GM21447 (cell line): Measurements from ENCODE around the gene KRTAP10-3.

Experiments
- ATAC-seq: cut with Tn5 transposase; IDR thresholded peaks from one replicate; pipeline ENCODE4 v1.9.1; 2021; ENCODE audit not compliant: unreplicated experiment

Gene KRTAP10-3

DNA sequence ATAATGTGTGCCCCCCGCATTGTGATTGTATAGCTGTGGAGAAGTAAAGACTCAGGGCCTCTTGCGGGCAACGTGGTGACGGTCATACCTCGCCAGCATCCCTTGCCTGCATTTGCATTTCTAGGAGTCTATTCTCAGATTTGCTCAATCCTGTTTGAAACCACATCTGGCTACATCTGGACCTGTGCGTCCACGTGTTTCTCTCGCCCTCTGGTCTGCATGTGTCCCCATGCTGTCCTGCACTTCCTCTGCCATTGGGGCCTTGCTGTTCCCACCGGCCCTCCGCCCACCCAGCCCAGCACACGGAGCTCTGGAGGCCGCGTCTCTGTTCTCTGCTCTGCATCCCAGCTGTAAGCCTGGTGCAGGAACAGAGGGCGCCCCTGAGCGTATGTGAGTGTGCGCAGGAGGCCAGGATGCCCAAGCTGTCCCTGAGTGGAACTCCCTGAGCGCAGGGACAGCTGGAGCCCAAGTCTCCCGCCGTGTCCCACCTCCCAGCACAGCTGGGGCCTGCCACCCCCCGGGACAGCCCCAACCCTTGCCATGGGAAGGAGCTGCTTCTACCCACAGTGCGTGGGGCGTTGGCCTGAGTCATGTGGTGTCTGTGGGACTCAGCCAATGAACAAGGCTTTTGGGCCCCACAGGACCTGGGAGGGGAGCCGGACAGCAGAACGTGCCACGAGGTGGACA is 8.9 kb downstream of the KRTAP10-3 start:
- no peak for ATAC-seq

DNA sequence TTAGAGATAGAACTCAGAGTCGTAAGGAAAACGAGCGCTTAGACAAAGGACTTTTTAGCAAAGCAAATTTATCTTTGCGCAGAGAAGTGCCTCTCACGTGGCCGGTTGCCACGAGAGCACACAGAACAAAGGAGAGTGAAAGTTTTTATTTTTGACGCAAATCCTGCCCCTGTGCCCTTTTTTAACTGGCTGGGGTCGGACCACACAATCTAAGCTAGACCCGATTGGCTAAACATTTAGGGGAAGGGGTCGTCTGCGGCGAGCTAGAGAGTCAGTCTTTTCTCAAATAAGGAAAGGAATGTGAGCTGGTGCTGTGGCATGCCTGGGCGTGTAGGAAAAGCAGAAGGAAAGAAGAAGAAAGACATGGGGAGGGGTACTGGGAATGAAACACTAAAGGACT is 9.7 kb downstream of the KRTAP10-3 start:
- ATAC-seq: no peak

DNA sequence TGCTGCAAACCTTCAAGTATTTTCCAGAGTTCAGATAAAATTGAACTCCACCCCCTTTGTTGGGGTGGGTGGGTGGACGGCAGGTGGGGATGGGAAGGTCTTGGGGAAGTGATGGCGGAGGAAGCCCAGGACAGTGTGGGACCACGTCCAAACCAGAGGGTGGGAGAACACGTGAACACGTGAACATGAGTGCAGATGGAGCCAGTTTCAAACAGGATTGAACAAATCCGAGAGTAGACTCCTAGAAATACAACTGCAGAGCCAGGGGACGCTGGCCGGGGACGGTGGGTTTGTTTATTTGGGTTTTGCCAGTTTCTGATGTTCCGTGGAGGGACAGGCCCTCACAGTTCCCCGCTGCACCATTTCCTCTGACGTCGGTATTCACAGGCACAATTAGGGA is 10.2 kb downstream of the KRTAP10-3 start:
- ATAC-seq: no peak

DNA sequence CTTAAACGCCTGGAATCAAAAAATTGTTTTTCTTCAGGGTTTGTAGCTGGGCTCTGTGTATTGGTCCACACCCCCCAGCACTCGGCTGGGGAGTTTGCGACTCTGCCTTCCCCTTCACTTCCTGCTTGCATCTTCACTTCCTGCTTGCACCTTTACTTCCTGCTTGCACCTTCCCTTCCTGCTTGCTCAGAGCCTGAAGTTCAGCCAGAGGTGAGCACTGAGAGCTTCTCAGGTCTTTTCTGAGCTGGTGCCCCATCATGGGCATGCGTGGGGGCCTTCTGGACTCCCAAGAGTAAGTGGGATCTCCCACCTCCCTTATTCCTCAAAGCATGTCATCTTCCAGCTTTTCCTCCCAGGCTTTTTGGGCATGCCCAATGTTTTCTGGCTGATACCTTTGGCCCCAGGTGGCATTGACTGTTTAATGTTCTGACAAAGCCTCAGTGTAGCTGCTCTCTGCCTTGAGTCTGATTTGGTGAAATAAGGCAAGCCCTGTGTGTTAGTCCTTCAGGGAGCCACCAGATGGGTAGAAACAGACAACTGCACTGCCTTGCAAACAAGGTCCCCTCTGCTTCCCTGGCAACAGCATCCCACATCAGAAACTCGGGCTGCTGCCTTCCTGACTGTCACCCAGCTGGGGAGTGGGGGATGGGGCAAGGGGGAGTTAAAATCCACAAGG is 10.8 kb downstream of the KRTAP10-3 start:
- ATAC-seq: no peak

DNA sequence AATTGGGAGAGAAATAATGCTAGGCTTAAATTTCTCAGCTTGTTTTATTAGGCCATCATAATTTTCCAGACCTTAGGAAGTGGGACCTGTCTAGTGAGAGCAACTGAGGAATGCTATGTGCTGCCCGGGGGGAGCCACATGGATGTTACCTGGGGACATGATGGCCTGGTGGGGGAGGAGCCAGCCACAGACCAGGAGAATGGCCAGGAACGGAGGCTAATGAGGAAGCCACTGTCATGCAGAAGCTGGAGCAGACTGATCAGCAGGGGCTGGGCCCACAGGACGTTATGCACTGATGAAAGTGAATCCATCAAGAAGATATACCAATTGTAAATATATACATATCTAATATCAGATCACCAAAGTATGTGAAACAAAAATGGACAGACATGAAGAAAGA is 14.0 kb downstream of the KRTAP10-3 start:
- ATAC-seq: no peak

DNA sequence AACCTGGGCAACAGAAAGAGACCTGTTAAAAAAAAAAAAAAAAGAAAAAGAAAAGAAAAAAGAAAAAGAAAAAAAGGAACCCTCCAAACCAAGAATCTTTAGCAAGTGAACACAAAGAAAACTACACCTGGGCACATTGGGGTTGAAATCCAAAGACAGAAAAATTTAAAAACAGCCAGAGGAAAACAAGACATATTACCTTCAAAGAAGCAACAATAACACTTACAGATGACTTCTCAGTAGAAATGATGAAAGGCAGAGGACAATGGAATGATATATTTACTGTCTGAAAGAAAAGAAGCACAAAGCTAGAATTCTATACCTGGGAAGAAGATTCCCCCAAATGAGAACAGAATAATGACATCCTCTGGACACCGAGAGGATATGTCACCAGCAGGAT is 15.9 kb downstream of the KRTAP10-3 start:
- no peak for ATAC-seq

DNA sequence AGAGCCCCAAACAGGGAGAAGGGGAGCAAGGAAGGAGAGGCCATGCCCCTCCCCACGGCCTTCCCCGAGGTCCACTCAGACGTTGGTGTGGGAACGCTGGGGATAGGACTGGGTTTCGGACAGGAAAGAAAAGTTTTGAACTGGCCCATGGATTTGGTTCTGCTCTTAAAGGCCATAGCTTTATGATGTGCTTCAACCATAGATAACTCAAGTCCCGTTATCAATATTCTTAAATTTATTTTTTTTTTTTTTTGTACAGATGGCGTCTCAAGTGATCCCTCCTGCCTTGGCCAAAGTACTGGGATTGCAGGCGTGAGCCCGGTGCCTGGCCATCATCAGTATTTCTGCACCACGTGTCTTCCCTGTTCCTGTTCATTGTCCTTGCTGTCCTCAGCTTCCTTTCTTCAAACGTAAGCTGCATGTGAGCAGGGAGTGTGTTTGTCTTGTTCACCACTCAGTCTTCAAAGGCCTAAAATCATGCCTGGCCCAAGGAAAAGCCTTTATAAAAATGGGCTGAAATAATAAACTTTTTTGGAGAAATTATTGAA is 17.8 kb downstream of the KRTAP10-3 start:
- no peak for ATAC-seq

DNA sequence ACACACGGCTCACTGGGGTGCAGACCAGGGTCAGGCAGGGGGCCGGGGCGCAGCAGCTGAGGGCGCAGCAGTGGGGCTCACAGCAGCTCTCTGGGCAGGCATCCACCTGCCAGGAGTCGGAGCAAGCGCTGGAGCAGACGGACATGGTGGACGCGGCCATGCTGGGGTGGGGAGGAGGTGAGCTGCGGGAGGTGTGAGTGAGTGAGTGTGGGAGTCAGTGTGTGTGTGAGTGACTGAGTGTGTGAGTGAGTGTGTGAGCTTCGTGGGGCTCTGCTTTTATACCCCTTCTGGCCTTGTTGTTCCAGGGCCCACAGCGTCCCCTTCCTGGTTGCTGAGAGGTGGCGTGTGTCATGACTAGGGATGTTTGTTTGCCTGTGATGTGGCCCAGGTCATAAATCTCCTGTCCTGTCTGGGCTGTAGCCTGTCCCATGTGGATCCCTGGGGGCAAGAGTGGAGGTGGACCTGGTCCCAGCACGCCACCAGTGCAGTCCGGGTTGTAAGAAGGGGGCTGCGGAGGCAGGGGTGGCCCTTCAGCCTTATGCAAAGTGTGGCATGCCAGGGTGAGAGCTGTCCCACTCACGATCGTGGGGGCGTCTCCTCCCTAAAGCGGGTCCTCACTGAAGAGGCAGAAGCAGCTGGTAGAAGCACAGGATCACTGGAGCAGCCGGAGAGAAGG is 18.5 kb downstream of the KRTAP10-3 start, which contains the start of gene KRTAP10-1:
TSS of gene KRTAP10-1 (minus strand) at position 205 of the 676 bp plus-strand sequence. CDS start at position 160, 45 bp downstream.
- no peak for ATAC-seq

DNA sequence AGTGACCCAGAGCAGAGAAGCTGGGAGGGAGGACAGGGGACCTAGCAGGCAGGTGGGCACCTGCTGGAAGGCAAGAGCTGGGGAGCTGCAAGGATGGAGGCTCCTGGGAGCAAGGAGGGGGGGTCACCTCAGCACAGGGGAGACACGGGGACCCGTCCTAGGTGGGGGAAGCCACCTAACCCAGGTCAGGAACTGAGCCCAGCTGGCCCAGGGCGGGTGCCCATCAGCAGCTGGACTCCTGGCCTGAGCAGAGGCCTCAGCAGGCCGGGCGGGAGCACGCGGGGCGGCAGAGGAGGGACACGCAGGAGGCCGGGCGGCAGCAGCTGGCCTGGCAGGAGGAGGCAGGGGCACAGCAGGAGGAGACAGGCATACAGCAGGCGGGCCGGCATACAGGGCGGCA is 19.5 kb downstream of the KRTAP10-3 start:
- ATAC-seq: no peak

DNA sequence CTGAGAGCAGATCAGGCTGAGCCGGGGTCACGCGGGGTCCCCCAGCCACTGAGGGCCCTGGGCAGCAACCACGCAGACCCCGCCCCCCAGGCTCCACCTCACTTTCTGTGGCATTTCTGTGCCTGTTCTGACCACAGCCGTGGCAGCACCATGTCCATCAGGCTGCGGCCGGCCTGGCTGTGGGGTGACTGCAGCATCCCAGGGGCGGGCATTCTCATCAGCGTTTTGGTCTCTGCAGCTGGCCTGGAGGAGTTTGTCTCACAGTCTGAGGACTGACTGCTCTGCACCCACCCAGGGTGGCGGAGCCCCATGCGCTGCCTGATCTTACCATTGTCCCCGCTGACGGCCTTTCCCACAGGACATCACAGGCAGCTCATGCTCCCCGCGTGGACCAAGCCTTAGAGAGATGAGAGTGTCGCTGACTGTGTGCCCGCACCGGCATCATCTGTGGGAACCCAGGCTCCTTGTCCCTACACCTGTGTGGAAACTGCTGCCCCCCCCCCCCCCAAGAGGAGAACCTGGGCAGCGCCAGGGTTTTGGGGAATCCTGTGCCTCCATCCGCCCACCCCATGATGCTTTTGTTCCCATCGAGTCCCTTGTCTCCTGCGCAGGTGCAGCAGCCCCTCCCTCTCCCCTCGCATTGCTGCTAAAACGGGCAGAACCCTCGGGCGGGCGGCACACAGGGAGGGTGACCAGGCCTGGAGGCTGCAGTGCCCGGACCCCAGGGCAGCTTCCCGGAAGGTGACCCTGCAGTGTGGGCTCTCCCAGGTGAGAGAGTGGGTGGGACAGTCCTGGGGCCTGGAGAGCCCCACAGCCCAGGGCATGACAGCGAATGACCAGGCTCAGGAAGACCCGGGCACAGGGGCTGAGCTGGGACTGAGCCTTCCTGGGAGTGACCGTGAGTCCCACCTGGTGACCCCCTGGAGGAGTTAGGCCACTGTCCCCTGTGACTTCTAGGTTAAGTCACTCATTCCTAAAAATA is 20.4 kb downstream of the KRTAP10-3 start:
- ATAC-seq: no peak

DNA sequence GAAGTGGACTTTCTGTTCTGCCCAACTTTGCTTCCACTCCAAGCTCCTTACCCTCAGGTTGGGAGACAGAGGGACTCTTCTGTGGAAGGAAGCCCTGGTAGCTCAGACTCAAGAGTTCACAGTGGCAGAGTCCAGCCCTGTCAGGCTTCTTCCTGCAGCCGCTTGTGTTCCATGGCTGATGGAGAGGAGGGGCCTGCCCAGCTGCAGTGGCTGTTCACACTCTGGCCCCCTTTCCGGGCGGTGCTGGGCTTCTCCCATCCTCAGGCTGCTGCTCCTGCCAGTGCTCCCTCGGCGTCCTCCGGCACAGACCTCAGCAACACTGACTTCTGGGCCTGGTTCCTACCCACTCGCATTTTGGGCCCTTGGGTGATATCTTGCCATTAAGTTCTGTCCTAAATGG is 22.6 kb downstream of the KRTAP10-3 start:
- ATAC-seq: no peak

DNA sequence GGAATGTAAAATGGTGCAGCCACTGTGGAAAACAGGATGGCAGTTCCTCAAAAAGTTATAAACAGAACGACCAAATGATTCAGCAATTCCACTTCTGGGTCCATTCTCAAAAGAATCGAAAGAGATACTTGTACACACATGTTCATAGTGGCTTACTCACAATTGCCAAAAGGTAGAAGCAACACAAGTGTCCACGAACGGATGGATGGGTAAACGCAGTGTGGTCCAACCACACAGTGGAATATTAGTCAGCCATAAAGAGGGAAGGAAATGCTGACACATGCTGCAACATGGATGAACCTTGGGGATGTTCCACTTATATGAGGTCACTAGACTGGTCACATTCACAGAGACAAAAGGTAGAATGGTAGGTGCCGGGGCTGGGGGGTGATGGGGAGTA is 23.9 kb downstream of the KRTAP10-3 start:
- no peak for ATAC-seq

DNA sequence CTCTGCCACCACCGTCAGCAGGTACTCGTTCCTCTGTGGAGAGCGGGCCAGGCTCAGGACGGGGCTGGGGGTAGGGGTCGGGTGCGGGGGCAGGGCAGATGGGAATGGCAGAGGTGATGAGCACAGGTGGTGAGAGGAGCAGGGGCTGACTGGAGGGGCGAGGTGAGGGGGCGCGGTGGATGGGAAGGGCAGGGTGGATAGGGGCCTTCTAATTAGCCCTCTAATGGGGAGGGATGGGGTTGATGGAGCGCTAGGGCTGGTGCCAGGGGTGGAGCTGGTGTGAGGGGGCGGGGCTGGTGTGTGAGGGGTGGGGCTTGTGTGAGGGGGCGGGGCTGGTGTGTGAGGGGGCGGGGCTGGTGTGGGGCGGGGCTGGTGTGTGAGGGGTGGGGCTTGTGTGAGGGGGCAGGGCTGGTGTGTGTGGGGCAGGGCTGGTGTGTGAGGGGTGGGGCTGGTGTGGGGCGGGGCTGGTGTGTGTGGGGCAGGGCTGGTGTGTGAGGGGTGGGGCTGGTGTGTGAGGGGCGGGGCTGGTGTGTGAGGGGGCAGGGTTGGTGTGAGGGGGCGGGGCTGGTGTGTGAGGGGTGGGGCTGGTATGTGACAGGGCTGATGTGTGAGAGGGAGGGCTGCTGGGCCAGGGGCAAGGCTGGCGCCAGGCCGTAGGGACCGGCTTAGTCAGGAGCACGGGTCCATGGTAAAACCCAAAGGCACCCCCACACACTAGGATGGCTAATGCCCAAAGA is 24.5 kb downstream of the KRTAP10-3 start:
- no peak for ATAC-seq

DNA sequence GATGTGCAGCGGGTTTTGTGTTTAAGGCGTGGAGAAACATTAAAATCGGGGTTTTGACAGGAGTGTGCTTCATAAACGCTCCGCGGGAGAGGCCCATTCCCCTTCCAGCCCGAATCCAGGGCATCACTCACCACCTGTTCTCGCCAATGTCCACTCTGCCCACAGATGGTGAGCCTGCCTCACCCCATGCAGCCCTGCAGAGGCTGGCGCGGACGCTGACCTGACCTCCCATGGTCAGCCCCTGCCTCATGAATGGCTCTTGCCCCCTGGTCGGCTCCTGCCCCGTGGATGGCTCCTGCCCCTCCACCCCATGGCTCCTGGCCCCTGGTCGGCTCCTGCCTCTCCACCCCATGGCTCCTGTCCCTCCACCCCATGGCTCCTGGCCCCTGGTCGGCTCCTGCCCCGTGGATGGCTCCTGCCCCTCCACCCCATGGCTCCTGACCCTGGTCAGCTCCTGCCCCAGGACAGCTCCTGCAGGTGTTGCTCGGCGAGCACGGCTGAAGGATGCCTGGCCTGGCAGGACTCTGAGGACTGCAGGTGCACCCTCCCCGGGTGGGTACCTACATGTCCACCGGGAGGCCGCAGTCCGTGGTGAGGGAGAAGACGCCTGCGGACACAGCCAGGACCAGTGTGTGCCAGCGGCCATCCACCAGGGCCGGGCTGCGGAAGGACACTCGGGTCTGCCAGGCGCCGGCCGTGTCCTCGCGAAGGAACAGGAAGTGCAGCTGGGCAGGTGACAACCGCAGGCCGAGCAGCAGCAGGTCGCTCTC is 25.3 kb downstream of the KRTAP10-3 start:
- no peak for ATAC-seq

DNA sequence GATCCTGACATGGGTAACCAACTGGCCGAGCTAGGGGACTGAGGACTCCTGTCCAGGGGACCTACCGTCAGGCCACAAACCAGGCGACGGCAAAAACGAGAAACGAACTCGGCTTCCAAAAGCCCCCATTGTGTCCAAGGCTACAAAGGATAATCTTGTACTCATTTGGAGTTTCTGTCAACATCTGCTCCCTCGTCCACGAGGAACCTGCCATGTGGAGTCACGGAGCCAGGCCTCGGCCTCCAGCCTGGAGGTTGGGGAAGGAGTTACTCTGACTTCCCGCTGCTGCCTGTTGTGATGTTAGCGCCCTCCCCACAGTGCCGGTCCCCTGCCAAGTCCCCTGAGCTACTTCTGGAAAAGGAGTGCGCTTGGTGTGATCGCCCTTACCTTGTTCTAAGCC is 25.9 kb downstream of the KRTAP10-3 start:
- no peak for ATAC-seq

DNA sequence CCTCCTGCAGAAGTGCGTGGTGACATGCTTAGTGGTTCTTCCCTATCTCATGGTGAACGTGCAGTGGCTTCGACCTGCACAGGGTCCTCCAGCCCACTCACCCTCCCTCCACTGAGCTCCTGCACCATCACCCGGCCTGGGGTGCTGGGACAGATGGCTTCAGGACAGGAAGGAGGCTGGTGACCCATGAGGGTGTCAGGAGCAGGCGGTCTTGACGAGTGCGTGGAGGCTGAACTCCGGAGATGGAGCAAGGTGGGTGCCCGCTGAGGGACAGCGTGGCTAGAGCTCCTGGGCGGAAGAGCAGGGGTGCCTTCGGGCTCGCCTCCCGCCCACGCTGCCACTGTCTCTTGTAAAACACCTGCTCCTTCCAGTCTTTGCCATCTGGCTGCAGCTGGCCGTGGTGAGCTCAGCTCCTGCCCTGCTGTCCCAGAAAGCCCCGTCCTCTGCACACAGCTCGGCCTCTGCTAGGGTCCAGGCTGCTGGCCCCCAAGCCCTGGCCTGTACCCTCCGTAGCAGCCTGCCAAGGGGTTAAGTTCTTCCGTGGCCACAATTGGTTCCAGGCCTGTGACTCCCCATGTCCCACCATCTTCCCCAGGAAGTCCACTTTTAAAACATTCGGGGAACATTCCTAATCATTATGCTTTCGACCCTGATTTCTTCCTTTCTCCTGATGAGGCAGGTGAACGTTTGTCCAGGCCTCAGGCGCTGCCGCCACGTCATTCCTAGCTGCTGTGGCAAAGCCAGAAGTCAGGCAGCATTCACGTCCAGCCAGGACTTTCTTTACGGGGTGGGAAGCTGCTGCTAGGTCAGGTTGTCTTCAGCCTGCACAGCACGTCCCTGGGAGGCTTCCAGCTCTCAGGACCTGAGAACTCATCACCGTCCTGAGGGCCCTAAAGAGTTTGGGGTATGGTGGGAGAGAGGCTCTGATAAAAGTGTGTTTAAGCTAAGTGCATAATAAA is 26.7 kb downstream of the KRTAP10-3 start:
- no peak for ATAC-seq

DNA sequence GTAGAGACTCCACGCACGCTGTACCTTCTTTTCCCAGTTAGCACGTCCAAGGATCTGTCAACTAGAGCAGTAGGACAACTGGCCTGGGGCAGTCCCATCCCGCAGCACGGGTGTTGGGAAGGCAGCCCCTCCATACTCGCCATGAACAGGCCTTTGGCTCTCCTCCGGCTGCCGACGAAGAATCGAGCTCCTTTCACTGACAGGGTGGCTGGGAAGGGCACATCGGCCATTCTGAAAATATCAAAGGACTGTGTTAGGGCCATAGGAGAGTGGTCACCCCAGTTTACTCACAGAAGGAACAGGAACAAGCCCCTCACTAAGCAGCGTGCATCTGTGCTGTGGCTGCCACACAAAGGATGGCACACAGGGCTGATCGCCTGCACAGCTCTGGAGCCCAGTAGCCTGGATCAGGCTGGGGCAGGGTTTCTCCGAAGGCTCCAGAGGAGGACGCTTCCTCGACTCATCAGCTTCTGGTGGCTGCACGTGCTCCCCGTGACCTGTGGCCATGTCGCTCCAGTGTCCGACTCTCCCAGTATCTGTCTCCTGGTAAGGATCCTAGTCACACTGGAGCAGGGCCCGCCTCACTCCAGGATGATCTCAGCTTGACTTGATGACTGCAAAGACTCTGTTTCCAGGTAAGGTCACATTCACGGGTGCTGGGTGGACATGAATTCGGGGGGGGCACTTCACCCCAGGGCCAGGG is 27.5 kb downstream of the KRTAP10-3 start:
- no peak for ATAC-seq
